GM21825 (cell line): Measurements from ENCODE around the gene ATP2C2.
"Not testable (repeated sequence)": the region's sequence is repeated elsewhere in the genome, so short reads cannot be mapped to it uniquely, and the experiment has no call there.

Experiments used
- ATAC-seq: cut with Tn5 transposase; IDR thresholded peaks from one replicate; pipeline ENCODE4 v1.9.1; 2021; ENCODE audit warnings: mild to moderate bottlenecking, moderate library complexity; ENCODE audit not compliant: unreplicated experiment

ATP2C2 gene

GRCh38 chr16:84396082-84396481 is 27.7 kb downstream of the ATP2C2 start:
- ATAC-seq = not testable (repeated sequence)

GRCh38 chr16:84396537-84397008 is 28.2 kb downstream of the ATP2C2 start:
- ATAC-seq = no peak

GRCh38 chr16:84397090-84397489 is 28.8 kb downstream of the ATP2C2 start:
- no peak for ATAC-seq

GRCh38 chr16:84398701-84399100 is 30.4 kb downstream of the ATP2C2 start:
- no peak for ATAC-seq

- ATAC-seq = not testable (repeated sequence)
These were observed 31.6 kb downstream of the ATP2C2 start for GRCh38 chr16:84399912-84400311.

GRCh38 chr16:84403435-84403834 is 35.1 kb downstream of the ATP2C2 start:
- ATAC-seq = not testable (repeated sequence)

- ATAC-seq = no peak
These were observed 36.0 kb downstream of the ATP2C2 start for GRCh38 chr16:84404324-84404723.

- no peak for ATAC-seq
These were observed 36.8 kb downstream of the ATP2C2 start for GRCh38 chr16:84404936-84405639.

GRCh38 chr16:84406006-84406963 is 37.9 kb downstream of the ATP2C2 start:
- ATAC-seq = no peak

- ATAC-seq = no peak
These were observed 39.4 kb downstream of the ATP2C2 start for GRCh38 chr16:84407588-84408313.

- ATAC-seq = no peak
These were observed 40.0 kb downstream of the ATP2C2 start for GRCh38 chr16:84408314-84408690.

- ATAC-seq = no peak
These were observed 40.5 kb downstream of the ATP2C2 start for GRCh38 chr16:84408856-84409255.

GRCh38 chr16:84410361-84411138 is 42.2 kb downstream of the ATP2C2 start:
- ATAC-seq = no peak

GRCh38 chr16:84411768-84412167 is 43.4 kb downstream of the ATP2C2 start:
- no peak for ATAC-seq

- ATAC-seq = no peak
These were observed 43.9 kb downstream of the ATP2C2 start for GRCh38 chr16:84412262-84412661.

- ATAC-seq = no peak
These were observed 45.1 kb downstream of the ATP2C2 start for GRCh38 chr16:84413244-84414004.

GRCh38 chr16:84414789-84415326 is 46.5 kb downstream of the ATP2C2 start:
- ATAC-seq = no peak

- ATAC-seq = no peak
These were observed 48.3 kb downstream of the ATP2C2 start for GRCh38 chr16:84416407-84417321.
